ENCODE results near the gene GATB. TPM values are rescaled to one million over a fixed set of nuclear protein-coding genes. Genes with fewer than 3 reads are reported as not detected.

Gene GATB
- total and polyA plus RNA-seq, 2 experiments from 2014 or later: 18.0 to 20.0 TPM

DNA sequence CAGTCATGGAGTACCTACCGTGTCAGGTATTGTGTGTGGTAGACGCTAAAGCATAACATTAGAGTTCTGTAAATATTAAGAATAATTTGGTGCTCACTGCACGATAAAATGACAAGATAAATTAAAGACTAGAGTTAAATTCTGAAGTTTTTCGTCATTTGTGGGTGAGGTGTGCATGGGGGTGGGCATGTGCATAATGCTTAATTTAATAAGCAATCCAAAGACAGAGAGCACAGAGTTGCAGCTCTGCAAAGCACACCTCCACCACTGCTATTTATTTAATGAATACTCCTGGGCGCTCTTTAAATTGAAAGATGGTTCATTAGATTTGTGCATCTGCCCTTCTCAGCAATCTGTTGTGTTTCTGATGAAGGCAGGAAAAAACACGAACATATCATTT, 62.6 kb downstream of the GATB start:
- 93 to 96% methylated on average over 6 of the region's 6 CpGs for WGBS, 2 experiments (ENCODE audit: low coverage in 1 of 2, low lambda C conversion rate in 2 of 2, missing lambda C conversion rate in 2 of 2)
- no peaks in the 10 kb centered on the region for H3K9me3 ChIP-seq (ENCODE audit: low read depth)
- in situ Hi-C loops (cut with MboI): no loop called here
- H3K9me2 ChIP-seq (ENCODE audit: insufficient read depth): no peaks in the 10 kb centered on the region
- no peak overlapping the region for H3K4me3 ChIP-seq
- no peak for DNase-seq
- H3K36me3 ChIP-seq (ENCODE audit: low read depth): no peaks in the 10 kb centered on the region; the same call in 1 of the 2 replicates
- no peaks in the 10 kb centered on the region for H4K20me1 ChIP-seq (ENCODE audit: insufficient read depth)
- H3K9ac ChIP-seq: no peak overlapping the region
- H3K79me2 ChIP-seq (ENCODE audit: insufficient read depth): no peaks in the 10 kb centered on the region
- H3K27me3 ChIP-seq (replicated peaks; ENCODE audit: insufficient read depth): no peaks in the 10 kb centered on the region
- no peak overlapping the region for H3K4me2 ChIP-seq (ENCODE audit: unreplicated experiment)
- TF ChIP-seq EZH2phosphoT487 (IDR thresholded peaks at IDR 0.05; ENCODE audit: insufficient read depth, low read depth): no peak
- TF ChIP-seq EZH2 (IDR thresholded peaks at IDR 0.05; ENCODE audit: insufficient read depth, poor library complexity, severe bottlenecking): no peak
- no peaks in the 10 kb centered on the region for H3K4me1 ChIP-seq (ENCODE audit: insufficient read depth)
- no peaks in the 10 kb centered on the region for H3F3A ChIP-seq (ENCODE audit: insufficient read depth)
- no peak overlapping the region for H2AFZ ChIP-seq
- H3K27ac ChIP-seq: no peak overlapping the region

DNA sequence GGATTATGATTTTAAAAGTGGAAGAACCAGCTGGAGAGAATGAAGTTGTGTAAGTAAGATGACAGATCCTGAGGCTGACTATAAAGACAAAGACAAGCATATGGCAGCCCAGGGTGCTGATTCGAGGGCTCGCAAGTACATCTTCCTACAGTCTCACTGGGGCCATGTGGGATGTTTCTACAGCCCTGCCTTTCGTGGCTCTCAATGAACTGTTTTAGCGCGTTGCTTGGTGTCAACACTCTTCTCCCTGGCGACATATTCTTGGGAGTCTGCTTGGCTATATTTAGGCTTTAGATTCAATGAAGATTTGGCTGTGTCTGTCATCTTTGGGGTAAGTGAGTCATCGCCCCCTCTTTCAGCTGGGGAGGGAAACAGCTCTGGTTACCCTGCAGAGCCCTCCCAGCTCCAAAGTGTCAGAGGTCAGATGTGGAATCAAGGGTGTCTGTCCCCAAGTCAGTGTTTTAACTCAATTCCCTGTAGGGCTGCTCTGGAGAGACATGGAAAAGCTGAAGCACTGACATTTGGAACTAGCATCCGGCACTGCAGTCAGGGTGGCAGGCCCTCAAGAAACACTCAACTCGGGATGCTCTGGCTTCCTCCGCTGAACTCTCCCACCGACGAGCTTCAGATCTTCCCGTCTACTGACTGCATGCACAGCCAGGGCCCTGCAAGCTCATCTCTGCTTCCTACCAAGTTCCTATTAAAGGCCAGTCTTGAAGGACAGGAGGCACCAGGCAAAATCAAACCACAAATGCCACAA, 65.7 kb downstream of the GATB start:
- Histone ChIP-seq H3K4me1 (ENCODE audit: insufficient read depth) (peaks cover 19% of the 10 kb centered on the region), H3K27me3 (replicated peaks; ENCODE audit: insufficient read depth) (no peaks in the 10 kb centered on the region), H3F3A (ENCODE audit: insufficient read depth) (peaks cover 21% of the 10 kb centered on the region), H2AFZ (no peak overlapping the region), H3K79me2 (ENCODE audit: insufficient read depth) (no peaks in the 10 kb centered on the region), H3K9me3 (ENCODE audit: low read depth) (no peaks in the 10 kb centered on the region), H3K9me2 (ENCODE audit: insufficient read depth) (no peaks in the 10 kb centered on the region), H3K27ac (no peak overlapping the region), H3K36me3 (ENCODE audit: low read depth) (no peaks in the 10 kb centered on the region; the same call in 1 of the 2 replicates), H3K4me2 (ENCODE audit: unreplicated experiment) (no peak overlapping the region), H3K9ac (no peak overlapping the region), H3K4me3 (no peak overlapping the region), H4K20me1 (ENCODE audit: insufficient read depth) (no peaks in the 10 kb centered on the region)
- TF ChIP-seq EZH2phosphoT487 (IDR thresholded peaks at IDR 0.05; ENCODE audit: insufficient read depth, low read depth) (no peak), EZH2 (IDR thresholded peaks at IDR 0.05; ENCODE audit: insufficient read depth, poor library complexity, severe bottlenecking) (no peak)
- no peak for DNase-seq
- 92% methylated on average over 13 of the region's 13 CpGs for WGBS, 2 experiments (ENCODE audit: low coverage in 1 of 2, low lambda C conversion rate in 2 of 2, missing lambda C conversion rate in 2 of 2)
- in situ Hi-C loops (cut with MboI): no loop called here

DNA sequence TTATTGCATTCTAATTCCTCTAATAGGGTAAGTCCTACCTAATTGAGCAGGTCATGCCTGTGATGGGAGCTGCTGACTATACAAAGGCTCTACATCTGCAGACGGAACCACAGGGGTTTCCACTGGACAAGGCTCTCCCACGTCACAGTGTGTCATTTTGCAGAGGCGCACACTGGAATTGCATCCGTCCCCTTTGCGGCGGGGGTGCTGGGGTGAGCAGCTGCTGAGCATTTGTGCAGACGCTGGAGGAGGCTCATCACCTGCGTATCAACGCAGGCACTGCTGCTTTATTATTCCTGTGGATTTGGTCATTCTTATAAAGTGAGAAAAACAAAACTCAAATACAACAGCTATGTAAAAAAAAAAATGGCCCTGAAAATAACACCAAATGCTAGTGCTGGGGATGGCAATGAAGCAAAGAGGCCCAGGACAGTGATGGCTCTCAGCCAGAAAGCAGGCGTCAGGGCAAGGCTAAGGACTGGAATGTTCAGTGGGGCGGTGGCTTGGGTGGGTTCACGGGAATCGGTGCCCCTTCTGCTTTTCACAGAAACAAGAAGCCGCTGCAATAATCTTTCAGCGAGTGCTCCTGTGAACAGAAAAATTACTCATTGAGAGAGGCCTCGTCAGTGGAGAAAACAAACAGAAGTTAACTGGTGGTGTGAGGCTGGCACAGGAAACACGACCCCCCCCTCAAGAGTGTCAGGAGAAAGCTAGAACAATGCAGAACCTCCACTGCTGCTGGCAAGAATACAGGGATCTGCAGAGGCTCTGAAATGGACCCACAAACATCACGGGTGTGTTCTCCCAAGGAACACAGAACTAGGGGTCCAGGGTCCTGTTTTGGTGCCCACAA, 67.8 kb downstream of the GATB start:
- in situ Hi-C loops (cut with MboI): no loop called here
- Histone ChIP-seq H3K9me3 (ENCODE audit: low read depth) (no peaks in the 10 kb centered on the region), H3K9ac (no peak overlapping the region), H3K79me2 (ENCODE audit: insufficient read depth) (no peaks in the 10 kb centered on the region), H2AFZ (no peak overlapping the region), H3K4me1 (ENCODE audit: insufficient read depth) (peaks cover 38% of the 10 kb centered on the region), H3F3A (ENCODE audit: insufficient read depth) (peaks cover 30% of the 10 kb centered on the region), H3K9me2 (ENCODE audit: insufficient read depth) (no peaks in the 10 kb centered on the region), H3K36me3 (ENCODE audit: low read depth) (no peaks in the 10 kb centered on the region; the same call in 1 of the 2 replicates), H3K27me3 (replicated peaks; ENCODE audit: insufficient read depth) (no peaks in the 10 kb centered on the region), H4K20me1 (ENCODE audit: insufficient read depth) (no peaks in the 10 kb centered on the region), H3K4me3 (no peak overlapping the region), H3K27ac (no peak overlapping the region), H3K4me2 (ENCODE audit: unreplicated experiment) (no peak overlapping the region)
- TF ChIP-seq EZH2phosphoT487 (IDR thresholded peaks at IDR 0.05; ENCODE audit: insufficient read depth, low read depth): no peak
- TF ChIP-seq EZH2 (IDR thresholded peaks at IDR 0.05; ENCODE audit: insufficient read depth, poor library complexity, severe bottlenecking): no peak
- WGBS, 2 experiments (ENCODE audit: low coverage in 1 of 2, low lambda C conversion rate in 2 of 2, missing lambda C conversion rate in 2 of 2): 86 to 89% methylated on average over 18 of the region's 18 CpGs
- DNase-seq: no peak

DNA sequence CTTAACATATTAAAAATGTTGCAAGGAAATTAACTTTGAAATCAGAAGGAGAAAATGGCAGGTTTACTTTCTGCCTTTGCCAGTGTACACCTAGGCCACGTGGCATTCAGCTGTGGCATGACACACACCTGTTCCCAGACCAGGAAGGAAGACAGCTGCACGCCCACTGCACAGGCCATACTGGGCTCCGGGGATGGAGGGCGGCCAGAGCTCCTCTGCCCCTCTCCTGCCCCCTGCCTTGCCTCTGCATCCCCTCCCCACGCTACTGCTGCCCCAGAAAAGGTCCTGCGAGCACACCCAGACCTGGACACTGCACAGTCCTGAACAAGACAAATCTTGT, 68.4 kb downstream of the GATB start:
- H3K4me3 ChIP-seq: no peak overlapping the region
- no peak for DNase-seq
- TF ChIP-seq EZH2 (IDR thresholded peaks at IDR 0.05; ENCODE audit: insufficient read depth, poor library complexity, severe bottlenecking) (no peak), EZH2phosphoT487 (IDR thresholded peaks at IDR 0.05; ENCODE audit: insufficient read depth, low read depth) (no peak)
- H3K79me2 ChIP-seq (ENCODE audit: insufficient read depth): no peaks in the 10 kb centered on the region
- H4K20me1 ChIP-seq (ENCODE audit: insufficient read depth): no peaks in the 10 kb centered on the region
- no peaks in the 10 kb centered on the region for H3K9me3 ChIP-seq (ENCODE audit: low read depth)
- no peak overlapping the region for H2AFZ ChIP-seq
- H3K4me2 ChIP-seq (ENCODE audit: unreplicated experiment): no peak overlapping the region
- in situ Hi-C loops (cut with MboI): no loop called here
- no peak overlapping the region for H3K27ac ChIP-seq
- H3F3A ChIP-seq (ENCODE audit: insufficient read depth): peaks cover 30% of the 10 kb centered on the region
- H3K27me3 ChIP-seq (replicated peaks; ENCODE audit: insufficient read depth): no peaks in the 10 kb centered on the region
- 88 to 96% methylated on average over 6 of the region's 6 CpGs for WGBS, 2 experiments (ENCODE audit: low coverage in 1 of 2, low lambda C conversion rate in 2 of 2, missing lambda C conversion rate in 2 of 2)
- peaks cover 41% of the 10 kb centered on the region for H3K4me1 ChIP-seq (ENCODE audit: insufficient read depth)
- no peaks in the 10 kb centered on the region for H3K36me3 ChIP-seq (ENCODE audit: low read depth)
- no peak overlapping the region for H3K9ac ChIP-seq
- no peaks in the 10 kb centered on the region for H3K9me2 ChIP-seq (ENCODE audit: insufficient read depth)

All from GM23248 (cell line).